ENCODE measurements around the gene FAM120AOS. TPM values are rescaled to one million over a fixed set of nuclear protein-coding genes. Genes with fewer than 3 reads are reported as not detected.

Gene FAM120AOS
- total and polyA plus RNA-seq, 2 donors from 2014 or later: 38.7 to 53.2 TPM

DNA sequence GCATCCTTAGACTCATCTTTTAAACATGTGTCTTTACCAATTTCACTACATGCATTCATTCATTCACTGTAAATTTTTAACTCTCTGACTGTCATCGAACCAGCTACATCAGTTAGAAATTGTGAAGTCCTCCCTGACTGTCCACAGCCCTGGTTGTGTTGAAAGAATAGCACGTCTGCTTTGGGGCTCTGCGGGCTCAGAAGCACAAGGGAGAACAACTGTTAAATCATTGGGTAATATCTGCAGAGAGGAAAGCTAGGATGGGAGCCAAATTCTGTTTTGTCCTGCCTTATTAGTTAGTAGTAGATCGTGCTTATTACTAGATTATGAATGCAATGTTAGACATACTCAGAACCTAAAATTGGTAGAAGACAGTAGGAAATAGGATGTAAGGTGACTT is 26.3 kb upstream of the FAM120AOS start:
- H3K27ac ChIP-seq (ENCODE audit: low read depth in 2 of 2, low read length in 2 of 2): no peak overlapping the region
- intact Hi-C loops (cut with DNase I): no loop called here
- TF ChIP-seq, protein P1, sequence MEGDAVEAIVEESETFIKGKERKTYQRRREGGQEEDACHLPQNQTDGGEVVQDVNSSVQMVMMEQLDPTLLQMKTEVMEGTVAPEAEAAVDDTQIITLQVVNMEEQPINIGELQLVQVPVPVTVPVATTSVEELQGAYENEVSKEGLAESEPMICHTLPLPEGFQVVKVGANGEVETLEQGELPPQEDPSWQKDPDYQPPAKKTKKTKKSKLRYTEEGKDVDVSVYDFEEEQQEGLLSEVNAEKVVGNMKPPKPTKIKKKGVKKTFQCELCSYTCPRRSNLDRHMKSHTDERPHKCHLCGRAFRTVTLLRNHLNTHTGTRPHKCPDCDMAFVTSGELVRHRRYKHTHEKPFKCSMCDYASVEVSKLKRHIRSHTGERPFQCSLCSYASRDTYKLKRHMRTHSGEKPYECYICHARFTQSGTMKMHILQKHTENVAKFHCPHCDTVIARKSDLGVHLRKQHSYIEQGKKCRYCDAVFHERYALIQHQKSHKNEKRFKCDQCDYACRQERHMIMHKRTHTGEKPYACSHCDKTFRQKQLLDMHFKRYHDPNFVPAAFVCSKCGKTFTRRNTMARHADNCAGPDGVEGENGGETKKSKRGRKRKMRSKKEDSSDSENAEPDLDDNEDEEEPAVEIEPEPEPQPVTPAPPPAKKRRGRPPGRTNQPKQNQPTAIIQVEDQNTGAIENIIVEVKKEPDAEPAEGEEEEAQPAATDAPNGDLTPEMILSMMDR (IDR thresholded peaks at IDR 0.05; ENCODE audit: borderline replicate concordance, extremely low read depth, insufficient read depth): no peak
- no peaks in the 10 kb centered on the region for H3K27me3 ChIP-seq (ENCODE audit: control insufficient read depth, insufficient read depth, low read length)
- H3K36me3 ChIP-seq (ENCODE audit: control insufficient read depth in 2 of 3, insufficient read depth in 3 of 3, low read length in 3 of 3): peaks cover 0 to 5% (median 3%) of the 10 kb centered on the region in 3 donors
- H3K9me3 ChIP-seq (ENCODE audit: control insufficient read depth in 2 of 3, insufficient read depth in 1 of 3, low read length in 3 of 3): no peaks in the 10 kb centered on the region
- H3K9ac ChIP-seq (ENCODE audit: low read length in 3 of 3): no peak overlapping the region
- no peak overlapping the region for H3K4me3 ChIP-seq (ENCODE audit: low read length in 3 of 3)
- no peak for FAIRE-seq
- no peaks in the 10 kb centered on the region for H3K4me1 ChIP-seq (ENCODE audit: control insufficient read depth in 2 of 3, insufficient read depth in 2 of 3, low read depth in 1 of 3, low read length in 3 of 3)
- no peak for DNase-seq

DNA sequence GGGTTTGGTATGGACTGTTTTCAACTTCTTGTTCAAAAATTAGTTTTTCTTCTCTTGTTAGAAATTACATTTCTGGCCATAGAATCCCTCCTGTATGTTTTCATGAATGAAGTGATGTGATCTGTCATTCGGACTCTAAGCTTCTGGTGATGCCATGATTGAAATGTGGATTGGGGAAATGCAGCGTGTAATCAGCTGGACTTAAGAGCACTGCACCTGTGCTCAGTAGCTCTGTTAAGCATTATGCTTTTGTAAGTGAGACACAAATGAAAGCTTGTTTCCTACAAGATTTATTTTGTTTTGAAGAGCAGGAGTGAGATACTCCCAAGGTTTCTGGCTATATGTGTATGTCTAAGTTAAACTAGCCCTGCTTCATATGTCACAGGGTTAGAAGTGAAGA is 24.0 kb upstream of the FAM120AOS start:
- Histone ChIP-seq H3K4me1 (ENCODE audit: control insufficient read depth in 2 of 3, insufficient read depth in 2 of 3, low read depth in 1 of 3, low read length in 3 of 3) (no peaks in the 10 kb centered on the region), H3K27me3 (ENCODE audit: control insufficient read depth, insufficient read depth, low read length) (no peaks in the 10 kb centered on the region), H3K36me3 (ENCODE audit: control insufficient read depth in 2 of 3, insufficient read depth in 3 of 3, low read length in 3 of 3) (peaks cover 0 to under 1% (median 0%) of the 10 kb centered on the region in 3 donors), H3K9ac (ENCODE audit: low read length in 3 of 3) (no peak overlapping the region), H3K27ac (ENCODE audit: low read depth in 2 of 2, low read length in 2 of 2) (no peak overlapping the region), H3K4me3 (ENCODE audit: low read length in 3 of 3) (no peak overlapping the region), H3K9me3 (ENCODE audit: control insufficient read depth in 2 of 3, insufficient read depth in 1 of 3, low read length in 3 of 3) (no peaks in the 10 kb centered on the region)
- no peak for FAIRE-seq
- DNase-seq: no peak
- intact Hi-C loops (cut with DNase I): no loop called here
- TF ChIP-seq, protein P1 (IDR thresholded peaks at IDR 0.05; ENCODE audit: borderline replicate concordance, extremely low read depth, insufficient read depth): no peak

DNA sequence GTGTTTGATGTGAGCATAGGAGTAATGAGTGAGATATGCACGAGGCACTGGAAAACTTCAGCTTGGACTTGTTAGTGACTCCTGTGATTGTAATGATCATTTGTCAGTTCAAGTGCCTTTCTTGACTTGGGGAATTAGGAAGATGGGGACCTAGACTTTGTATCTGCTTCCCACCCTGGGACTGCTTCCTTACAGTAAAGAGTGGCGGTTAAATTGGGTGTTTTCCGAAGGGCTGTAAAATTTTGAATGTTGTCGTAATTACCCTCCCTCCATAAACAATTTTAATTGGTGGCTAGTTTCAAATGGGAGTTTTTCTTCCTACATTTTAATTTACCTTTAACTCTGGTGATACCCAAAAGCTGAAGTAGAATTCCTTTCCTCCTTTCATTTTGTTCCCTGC is 23.5 kb upstream of the FAM120AOS start:
- Histone ChIP-seq H3K27me3 (ENCODE audit: control insufficient read depth, insufficient read depth, low read length) (no peaks in the 10 kb centered on the region), H3K27ac (ENCODE audit: low read depth in 2 of 2, low read length in 2 of 2) (no peak overlapping the region), H3K36me3 (ENCODE audit: control insufficient read depth in 2 of 3, insufficient read depth in 3 of 3, low read length in 3 of 3) (peaks cover 0 to 2% (median 0%) of the 10 kb centered on the region in 3 donors), H3K9ac (ENCODE audit: low read length in 3 of 3) (no peak overlapping the region), H3K4me1 (ENCODE audit: control insufficient read depth in 2 of 3, insufficient read depth in 2 of 3, low read depth in 1 of 3, low read length in 3 of 3) (no peaks in the 10 kb centered on the region), H3K4me3 (ENCODE audit: low read length in 3 of 3) (no peak overlapping the region), H3K9me3 (ENCODE audit: control insufficient read depth in 2 of 3, insufficient read depth in 1 of 3, low read length in 3 of 3) (no peaks in the 10 kb centered on the region)
- intact Hi-C loops (cut with DNase I): no loop called here
- DNase-seq (no peak), FAIRE-seq (no peak)
- TF ChIP-seq, protein P1 (IDR thresholded peaks at IDR 0.05; ENCODE audit: borderline replicate concordance, extremely low read depth, insufficient read depth): no peak

DNA sequence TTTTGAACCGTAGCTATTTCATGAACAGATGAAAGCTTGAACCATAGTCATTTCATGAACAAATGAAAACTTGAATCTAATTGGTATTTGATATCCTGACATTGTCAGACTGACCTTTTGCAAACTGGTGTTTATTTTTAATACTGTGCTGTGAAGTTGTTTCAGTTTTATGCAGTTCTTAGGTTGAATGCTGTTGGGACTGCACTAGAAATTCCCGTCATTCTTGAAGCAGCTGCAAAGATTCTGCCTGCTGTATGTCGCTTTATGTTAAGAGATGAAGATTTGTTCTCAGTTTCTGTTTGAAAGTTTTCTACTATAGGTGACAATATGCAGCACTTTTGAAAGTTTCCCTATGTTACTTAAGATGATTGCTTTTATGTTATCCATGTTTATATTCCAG is 22.5 kb upstream of the FAM120AOS start:
- peaks cover 0 to 2% (median 0%) of the 10 kb centered on the region in 3 donors for H3K36me3 ChIP-seq (ENCODE audit: control insufficient read depth in 2 of 3, insufficient read depth in 3 of 3, low read length in 3 of 3)
- no peaks in the 10 kb centered on the region for H3K9me3 ChIP-seq (ENCODE audit: control insufficient read depth in 2 of 3, insufficient read depth in 1 of 3, low read length in 3 of 3)
- no peak overlapping the region for H3K27ac ChIP-seq (ENCODE audit: low read depth in 2 of 2, low read length in 2 of 2)
- no peak overlapping the region for H3K4me3 ChIP-seq (ENCODE audit: low read length in 3 of 3)
- DNase-seq (no peak), FAIRE-seq (no peak)
- no peaks in the 10 kb centered on the region for H3K4me1 ChIP-seq (ENCODE audit: control insufficient read depth in 2 of 3, insufficient read depth in 2 of 3, low read depth in 1 of 3, low read length in 3 of 3)
- no peaks in the 10 kb centered on the region for H3K27me3 ChIP-seq (ENCODE audit: control insufficient read depth, insufficient read depth, low read length)
- TF ChIP-seq, protein P1 (IDR thresholded peaks at IDR 0.05; ENCODE audit: borderline replicate concordance, extremely low read depth, insufficient read depth): no peak
- intact Hi-C loops (cut with DNase I): no loop called here
- H3K9ac ChIP-seq (ENCODE audit: low read length in 3 of 3): no peak overlapping the region
